GM18519 (cell line): ENCODE data around the gene S100A16.

Source experiments
- ATAC-seq: cut with Tn5 transposase; IDR thresholded peaks from one replicate; pipeline ENCODE4 v1.9.1; 2021; ENCODE audit warnings: mild to moderate bottlenecking, moderate library complexity; ENCODE audit not compliant: unreplicated experiment, low FRiP score

The S100A16 gene

GRCh38 chr1:153638261-153638660 lies 25.3 kb upstream of the S100A16 start:
- no peak for ATAC-seq

- ATAC-seq = no peak
Measured at GRCh38 chr1:153636312-153636711, 23.4 kb upstream of the S100A16 start.

- ATAC-seq = no peak
Measured at GRCh38 chr1:153635872-153636271, 22.9 kb upstream of the S100A16 start.

GRCh38 chr1:153633754-153634665 lies 21.1 kb upstream of the S100A16 start, which contains the start of gene CHTOP:
TSS of gene CHTOP (plus strand) at chr1:153634066. CDS start at chr1:153636589, 2,523 bp downstream.
- peak; percentile 88 for ATAC-seq

- no peak for ATAC-seq
Measured at GRCh38 chr1:153633161-153633753, 20.3 kb upstream of the S100A16 start.

GRCh38 chr1:153631047-153632022 lies 18.4 kb upstream of the S100A16 start:
- no peak for ATAC-seq

GRCh38 chr1:153630384-153630783 lies 17.4 kb upstream of the S100A16 start:
- ATAC-seq = no peak

- no peak for ATAC-seq
Measured at GRCh38 chr1:153629971-153630370, 17.0 kb upstream of the S100A16 start.

- ATAC-seq = no peak
Measured at GRCh38 chr1:153629343-153629665, 16.4 kb upstream of the S100A16 start.

GRCh38 chr1:153628638-153629342 lies 15.9 kb upstream of the S100A16 start:
- no peak for ATAC-seq

- ATAC-seq = no peak
Measured at GRCh38 chr1:153627715-153628626, 15.0 kb upstream of the S100A16 start, which contains the start of gene S100A1. TSS of gene S100A1 (plus strand) at chr1:153628434. CDS start at chr1:153630522, 2,088 bp downstream.

GRCh38 chr1:153626904-153627714 lies 14.2 kb upstream of the S100A16 start, which contains the start of gene S100A13:
TSS of gene S100A13 (minus strand) at chr1:153627505. CDS start at chr1:153626472, 1,033 bp downstream.
- ATAC-seq = no peak

- ATAC-seq = no peak
Measured at GRCh38 chr1:153626477-153626903, 13.6 kb upstream of the S100A16 start.

GRCh38 chr1:153624965-153625611 lies 12.2 kb upstream of the S100A16 start:
- no peak for ATAC-seq

GRCh38 chr1:153623101-153623500 lies 10.2 kb upstream of the S100A16 start:
- no peak for ATAC-seq

- ATAC-seq = no peak
Measured at GRCh38 chr1:153619171-153619570, 6.2 kb upstream of the S100A16 start.

- no peak for ATAC-seq
Measured at GRCh38 chr1:153617663-153618062, 4.7 kb upstream of the S100A16 start.
